ENCODE measurements around the gene NSDHL.

NSDHL gene

GRCh38 chrX:152886716-152887115 is 55.9 kb downstream of the NSDHL start:
- no peak for TF ChIP-seq CTCF (IDR thresholded peaks at IDR 0.05)
- Histone ChIP-seq H3K27ac (no peak overlapping the region), H3K4me1 (no peaks in the 10 kb centered on the region), H3K27me3 (no peaks in the 10 kb centered on the region), H3K9me3 (no peaks in the 10 kb centered on the region), H3K36me3 (no peaks in the 10 kb centered on the region), H3K4me3 (no peak overlapping the region)
- intact Hi-C loops (cut with DNase I; ENCODE audit: low total_unique reads): no loop called here
- no peak for DNase-seq

GRCh38 chrX:152892499-152892898 is 61.6 kb downstream of the NSDHL start:
- H3K36me3 ChIP-seq: no peaks in the 10 kb centered on the region
- H3K4me1 ChIP-seq: no peaks in the 10 kb centered on the region
- no peak overlapping the region for H3K4me3 ChIP-seq
- no peaks in the 10 kb centered on the region for H3K9me3 ChIP-seq
- DNase-seq: no peak
- H3K27me3 ChIP-seq: no peaks in the 10 kb centered on the region
- no peak for TF ChIP-seq CTCF (IDR thresholded peaks at IDR 0.05)
- intact Hi-C loops (cut with DNase I; ENCODE audit: low total_unique reads): no loop called here
- no peak overlapping the region for H3K27ac ChIP-seq

- Histone ChIP-seq H3K36me3 (no peaks in the 10 kb centered on the region), H3K4me1 (no peaks in the 10 kb centered on the region), H3K27ac (no peak overlapping the region), H3K27me3 (no peaks in the 10 kb centered on the region), H3K9me3 (no peaks in the 10 kb centered on the region), H3K4me3 (no peak overlapping the region)
- intact Hi-C loops (cut with DNase I; ENCODE audit: low total_unique reads): no loop called here
- no peak for TF ChIP-seq CTCF (IDR thresholded peaks at IDR 0.05)
- DNase-seq: no peak
These were observed 62.4 kb downstream of the NSDHL start for GRCh38 chrX:152892999-152893891.

GRCh38 chrX:152893980-152894610 is 63.2 kb downstream of the NSDHL start:
- Histone ChIP-seq H3K36me3 (no peaks in the 10 kb centered on the region), H3K4me3 (no peak overlapping the region), H3K9me3 (no peaks in the 10 kb centered on the region), H3K4me1 (no peaks in the 10 kb centered on the region), H3K27ac (no peak overlapping the region), H3K27me3 (no peaks in the 10 kb centered on the region)
- DNase-seq: no peak
- intact Hi-C loops (cut with DNase I; ENCODE audit: low total_unique reads): no loop called here
- TF ChIP-seq CTCF (IDR thresholded peaks at IDR 0.05): no peak

GRCh38 chrX:152895121-152895520 is 64.3 kb downstream of the NSDHL start:
- no peaks in the 10 kb centered on the region for H3K36me3 ChIP-seq
- no peak overlapping the region for H3K27ac ChIP-seq
- H3K9me3 ChIP-seq: no peaks in the 10 kb centered on the region
- DNase-seq: no peak
- no peaks in the 10 kb centered on the region for H3K27me3 ChIP-seq
- H3K4me1 ChIP-seq: no peaks in the 10 kb centered on the region
- TF ChIP-seq CTCF (IDR thresholded peaks at IDR 0.05): no peak
- intact Hi-C loops (cut with DNase I; ENCODE audit: low total_unique reads): no loop called here
- H3K4me3 ChIP-seq: no peak overlapping the region
